SK-N-SH treated with all-trans-retinoic acid at 6 μM for 48 hours (cell line): ENCODE data around the gene SMAD6.

ENCODE experiments used
- ATAC-seq: fragments of 200-7000 bp; cut with Tn5 transposase; 3 replicates; pipeline ENCODE4 v1.9.1; 2020; ENCODE audit warnings: mild to moderate bottlenecking, moderate library complexity
- BACH2 ChIP-seq: fragments of 250-450 bp; sonication (Bioruptor Pico); IDR thresholded peaks from 2 replicates; pipeline ENCODE4 v1.9.0; 2021; ENCODE audit warnings: mild to moderate bottlenecking, borderline replicate concordance
- CSDC2 ChIP-seq: fragments of 250-450 bp; sonication (Bioruptor Pico); IDR thresholded peaks from 2 replicates; pipeline ENCODE4 v1.5.0; 2020; ENCODE audit warnings: mild to moderate bottlenecking, moderate library complexity
- ESRRG ChIP-seq: fragments of 250-450 bp; sonication (Bioruptor Pico); IDR thresholded peaks from 2 replicates; pipeline ENCODE4 v1.6.1; 2021; ENCODE audit warnings: mild to moderate bottlenecking
- GLIS3 ChIP-seq: fragments of 250-450 bp; sonication (Bioruptor Pico); IDR thresholded peaks from 2 replicates; pipeline ENCODE4 v1.5.0; 2020; ENCODE audit warnings: mild to moderate bottlenecking, moderate library complexity
- ISL1 ChIP-seq: fragments of 250-450 bp; sonication (Bioruptor Pico); IDR thresholded peaks from 2 replicates; pipeline ENCODE4 v2.1.2; 2022; ENCODE audit warnings: mild to moderate bottlenecking, moderate library complexity
- OSR1 ChIP-seq: fragments of 250-450 bp; sonication (Bioruptor Pico); IDR thresholded peaks from 2 replicates; pipeline ENCODE4 v1.8.0; 2022; ENCODE audit warnings: moderate library complexity, mild to moderate bottlenecking, inconsistent platforms
- PPARA ChIP-seq: fragments of 250-450 bp; sonication (Bioruptor Pico); IDR thresholded peaks from 2 replicates; pipeline ENCODE4 v1.5.0; 2020; ENCODE audit warnings: mild to moderate bottlenecking, borderline replicate concordance
- SNAI2 ChIP-seq: fragments of 250-450 bp; sonication (Bioruptor Pico); IDR thresholded peaks from 2 replicates; pipeline ENCODE4 v1.5.0; 2020; ENCODE audit warnings: mild to moderate bottlenecking, moderate library complexity
- TCF4 ChIP-seq: fragments of 250-450 bp; sonication (Bioruptor Pico); IDR thresholded peaks from 2 replicates; pipeline ENCODE4 v1.8.0; 2021; ENCODE audit warnings: mild to moderate bottlenecking, moderate library complexity, borderline replicate concordance
- TOX ChIP-seq: fragments of 250-450 bp; sonication (Bioruptor Pico); IDR thresholded peaks from 2 replicates; pipeline ENCODE4 v1.8.0; 2021; ENCODE audit warnings: mild to moderate bottlenecking, moderate library complexity, borderline replicate concordance
- ZC3H10 ChIP-seq: fragments of 250-450 bp; sonication (Bioruptor Pico); IDR thresholded peaks from 2 replicates; pipeline ENCODE4 v1.5.1; 2021; ENCODE audit warnings: mild to moderate bottlenecking, moderate library complexity
- ZFP3 ChIP-seq: fragments of 250-450 bp; sonication (Bioruptor Pico); IDR thresholded peaks from 2 replicates; pipeline ENCODE4 v1.5.0; 2020; ENCODE audit warnings: mild to moderate bottlenecking, moderate library complexity
- ZFP30 ChIP-seq: fragments of 450-650 bp; formaldehyde crosslinking; IDR thresholded peaks from 2 replicates; pipeline ENCODE4 v1.5.0; 2022; ENCODE audit warnings: mild to moderate bottlenecking, moderate library complexity
- ZNF565 ChIP-seq: fragments of 450-650 bp; formaldehyde crosslinking; conservative IDR thresholded peaks from 2 replicates; pipeline ENCODE4 v1.5.0; 2020; ENCODE audit warnings: low read depth, mild to moderate bottlenecking, moderate library complexity
- ZNF70 ChIP-seq: fragments of 450-650 bp; formaldehyde crosslinking; IDR thresholded peaks from 2 replicates; pipeline ENCODE4 v1.5.0; 2020; ENCODE audit warnings: mild to moderate bottlenecking, moderate library complexity
- ZNF8 ChIP-seq: fragments of 450-650 bp; formaldehyde crosslinking; IDR thresholded peaks from 2 replicates; pipeline ENCODE4 v1.5.0; 2020; ENCODE audit warnings: mild to moderate bottlenecking, moderate library complexity
- TF ChIP-seq, protein P1 (sequence below): fragments of 250-450 bp; sonication (Bioruptor Pico); IDR thresholded peaks from 2 replicates; pipeline ENCODE4 v1.8.0; 2020; ENCODE audit warnings: mild to moderate bottlenecking, moderate library complexity, borderline replicate concordance
- TF ChIP-seq, protein P2 (sequence below): fragments of 250-450 bp; sonication (Bioruptor Pico); IDR thresholded peaks from 2 replicates; pipeline ENCODE4 v1.5.1; 2020; ENCODE audit warnings: low read depth, mild to moderate bottlenecking, moderate library complexity
- TF ChIP-seq, protein P3 (sequence below): fragments of 250-450 bp; sonication (Bioruptor Pico); IDR thresholded peaks from 2 replicates; pipeline ENCODE4 v1.5.0; 2020; ENCODE audit warnings: mild to moderate bottlenecking, moderate library complexity

Gene SMAD6

DNA sequence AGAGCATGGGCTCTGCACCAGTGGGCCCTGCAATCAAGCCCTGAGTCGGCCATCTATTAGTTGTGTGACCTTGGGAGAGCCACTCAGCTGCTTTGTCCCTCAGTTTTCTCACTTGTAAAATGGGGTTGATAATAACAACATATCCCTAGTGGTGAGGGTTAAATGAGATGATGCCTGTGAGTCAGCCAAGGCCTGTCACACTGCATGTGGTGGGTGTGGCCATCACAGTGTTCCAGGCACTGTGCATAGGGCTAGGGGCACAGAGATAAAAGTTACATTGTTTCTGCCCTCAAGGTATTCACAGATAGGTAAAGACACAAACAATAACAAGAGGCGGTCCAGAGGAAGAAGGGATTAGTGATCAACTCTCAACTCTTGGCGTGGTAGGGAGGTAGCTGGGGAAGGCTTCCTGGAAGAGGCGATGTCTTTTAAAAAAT lies 19.5 kb downstream of the SMAD6 start:
- ATAC-seq: no peak

GRCh38 chr15:66721954-66722353 lies 19.9 kb downstream of the SMAD6 start:
- ATAC-seq: no peak
- TF ChIP-seq ZNF70: no peak
- TF ChIP-seq PPARA: no peak
- no peak for TF ChIP-seq ZNF565 (CRISPR knock-in tag)
- TF ChIP-seq ESRRG: no peak
- no peak for TF ChIP-seq ZC3H10 (CRISPR knock-in tag)
- no peak for TF ChIP-seq SNAI2 (CRISPR knock-in tag)
- no peak for TF ChIP-seq CSDC2 (CRISPR knock-in tag)
- no peak for TF ChIP-seq ISL1 (CRISPR knock-in tag)
- no peak for TF ChIP-seq OSR1 (CRISPR knock-in tag)
- no peak for TF ChIP-seq ZFP30 (CRISPR knock-in tag)
- TF ChIP-seq, all 23 proteins: peak for 0

More for the DNA sequence above, 19.5 kb downstream of the SMAD6 start:
- TF ChIP-seq OSR1 (CRISPR knock-in tag): no peak
- TF ChIP-seq ZFP3 (CRISPR knock-in tag): no peak

- ATAC-seq: no peak
- TF ChIP-seq SNAI2 (CRISPR knock-in tag) (no peak), ESRRG (no peak), TCF4 (CRISPR knock-in tag) (no peak), GLIS3 (CRISPR knock-in tag) (no peak), BACH2 (CRISPR knock-in tag) (no peak), ZC3H10 (CRISPR knock-in tag) (no peak), ZFP3 (CRISPR knock-in tag) (no peak), PPARA (no peak)
- TF ChIP-seq, protein P1, sequence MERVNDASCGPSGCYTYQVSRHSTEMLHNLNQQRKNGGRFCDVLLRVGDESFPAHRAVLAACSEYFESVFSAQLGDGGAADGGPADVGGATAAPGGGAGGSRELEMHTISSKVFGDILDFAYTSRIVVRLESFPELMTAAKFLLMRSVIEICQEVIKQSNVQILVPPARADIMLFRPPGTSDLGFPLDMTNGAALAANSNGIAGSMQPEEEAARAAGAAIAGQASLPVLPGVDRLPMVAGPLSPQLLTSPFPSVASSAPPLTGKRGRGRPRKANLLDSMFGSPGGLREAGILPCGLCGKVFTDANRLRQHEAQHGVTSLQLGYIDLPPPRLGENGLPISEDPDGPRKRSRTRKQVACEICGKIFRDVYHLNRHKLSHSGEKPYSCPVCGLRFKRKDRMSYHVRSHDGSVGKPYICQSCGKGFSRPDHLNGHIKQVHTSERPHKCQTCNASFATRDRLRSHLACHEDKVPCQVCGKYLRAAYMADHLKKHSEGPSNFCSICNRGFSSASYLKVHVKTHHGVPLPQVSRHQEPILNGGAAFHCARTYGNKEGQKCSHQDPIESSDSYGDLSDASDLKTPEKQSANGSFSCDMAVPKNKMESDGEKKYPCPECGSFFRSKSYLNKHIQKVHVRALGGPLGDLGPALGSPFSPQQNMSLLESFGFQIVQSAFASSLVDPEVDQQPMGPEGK (CRISPR knock-in tag): no peak
- TF ChIP-seq, protein P2, sequence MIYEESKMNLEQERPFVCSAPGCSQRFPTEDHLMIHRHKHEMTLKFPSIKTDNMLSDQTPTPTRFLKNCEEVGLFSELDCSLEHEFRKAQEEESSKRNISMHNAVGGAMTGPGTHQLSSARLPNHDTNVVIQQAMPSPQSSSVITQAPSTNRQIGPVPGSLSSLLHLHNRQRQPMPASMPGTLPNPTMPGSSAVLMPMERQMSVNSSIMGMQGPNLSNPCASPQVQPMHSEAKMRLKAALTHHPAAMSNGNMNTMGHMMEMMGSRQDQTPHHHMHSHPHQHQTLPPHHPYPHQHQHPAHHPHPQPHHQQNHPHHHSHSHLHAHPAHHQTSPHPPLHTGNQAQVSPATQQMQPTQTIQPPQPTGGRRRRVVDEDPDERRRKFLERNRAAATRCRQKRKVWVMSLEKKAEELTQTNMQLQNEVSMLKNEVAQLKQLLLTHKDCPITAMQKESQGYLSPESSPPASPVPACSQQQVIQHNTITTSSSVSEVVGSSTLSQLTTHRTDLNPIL: no peak
- TF ChIP-seq, all 23 proteins: peak for 0
Measured at GRCh38 chr15:66722757-66723540, 20.9 kb downstream of the SMAD6 start.

DNA sequence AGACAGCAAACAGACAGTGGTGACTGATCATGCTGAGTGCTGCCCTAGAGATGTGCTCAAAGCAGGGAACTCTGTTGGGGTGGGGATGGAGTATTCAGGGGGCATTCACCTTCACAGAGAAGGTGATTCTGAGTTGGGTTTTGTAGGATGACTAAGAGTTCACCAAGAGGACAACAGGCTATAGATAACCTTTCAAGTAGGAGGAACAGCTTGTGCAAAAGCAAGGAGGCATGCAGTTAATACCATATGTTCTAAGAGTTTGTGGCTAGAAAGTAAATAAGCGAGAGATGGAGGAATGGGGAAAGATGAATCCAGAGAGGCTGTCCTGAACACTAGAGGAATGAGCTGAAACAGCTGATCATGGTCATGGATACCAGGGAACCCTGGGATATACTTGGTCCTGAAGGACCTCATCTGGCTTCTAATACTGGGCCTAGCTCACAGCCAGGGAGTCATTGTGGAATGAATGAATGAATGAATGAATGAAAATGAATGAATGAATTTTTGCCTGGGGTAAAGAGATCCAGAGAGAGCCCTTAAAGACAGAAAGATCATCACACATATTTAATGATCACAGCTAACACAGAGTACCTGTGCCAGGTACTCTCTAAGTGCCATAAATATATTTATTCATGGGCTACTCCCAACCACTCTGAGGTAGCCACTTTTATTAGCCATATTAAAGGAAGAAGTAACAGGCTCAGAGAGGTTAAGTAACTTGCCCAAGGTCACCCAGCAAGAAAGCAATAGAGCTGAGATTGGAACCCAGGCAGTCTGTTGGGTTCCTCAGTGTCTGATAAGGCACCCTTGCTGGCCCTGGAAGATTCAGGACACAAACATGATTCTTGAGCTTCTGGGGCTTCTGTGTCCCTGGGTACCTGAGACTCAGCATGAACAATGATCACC lies 22.0 kb downstream of the SMAD6 start:
- TF ChIP-seq ZFP3 (CRISPR knock-in tag): peak; percentile 98
- no peak for TF ChIP-seq BACH2 (CRISPR knock-in tag)
- TF ChIP-seq ESRRG: no peak
- TF ChIP-seq, protein P3, sequence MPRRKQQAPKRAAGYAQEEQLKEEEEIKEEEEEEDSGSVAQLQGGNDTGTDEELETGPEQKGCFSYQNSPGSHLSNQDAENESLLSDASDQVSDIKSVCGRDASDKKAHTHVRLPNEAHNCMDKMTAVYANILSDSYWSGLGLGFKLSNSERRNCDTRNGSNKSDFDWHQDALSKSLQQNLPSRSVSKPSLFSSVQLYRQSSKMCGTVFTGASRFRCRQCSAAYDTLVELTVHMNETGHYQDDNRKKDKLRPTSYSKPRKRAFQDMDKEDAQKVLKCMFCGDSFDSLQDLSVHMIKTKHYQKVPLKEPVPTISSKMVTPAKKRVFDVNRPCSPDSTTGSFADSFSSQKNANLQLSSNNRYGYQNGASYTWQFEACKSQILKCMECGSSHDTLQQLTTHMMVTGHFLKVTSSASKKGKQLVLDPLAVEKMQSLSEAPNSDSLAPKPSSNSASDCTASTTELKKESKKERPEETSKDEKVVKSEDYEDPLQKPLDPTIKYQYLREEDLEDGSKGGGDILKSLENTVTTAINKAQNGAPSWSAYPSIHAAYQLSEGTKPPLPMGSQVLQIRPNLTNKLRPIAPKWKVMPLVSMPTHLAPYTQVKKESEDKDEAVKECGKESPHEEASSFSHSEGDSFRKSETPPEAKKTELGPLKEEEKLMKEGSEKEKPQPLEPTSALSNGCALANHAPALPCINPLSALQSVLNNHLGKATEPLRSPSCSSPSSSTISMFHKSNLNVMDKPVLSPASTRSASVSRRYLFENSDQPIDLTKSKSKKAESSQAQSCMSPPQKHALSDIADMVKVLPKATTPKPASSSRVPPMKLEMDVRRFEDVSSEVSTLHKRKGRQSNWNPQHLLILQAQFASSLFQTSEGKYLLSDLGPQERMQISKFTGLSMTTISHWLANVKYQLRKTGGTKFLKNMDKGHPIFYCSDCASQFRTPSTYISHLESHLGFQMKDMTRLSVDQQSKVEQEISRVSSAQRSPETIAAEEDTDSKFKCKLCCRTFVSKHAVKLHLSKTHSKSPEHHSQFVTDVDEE (CRISPR knock-in tag): no peak
- TF ChIP-seq SNAI2 (CRISPR knock-in tag): no peak
- ATAC-seq: no peak; the same call in 2 of the 3 replicates

DNA sequence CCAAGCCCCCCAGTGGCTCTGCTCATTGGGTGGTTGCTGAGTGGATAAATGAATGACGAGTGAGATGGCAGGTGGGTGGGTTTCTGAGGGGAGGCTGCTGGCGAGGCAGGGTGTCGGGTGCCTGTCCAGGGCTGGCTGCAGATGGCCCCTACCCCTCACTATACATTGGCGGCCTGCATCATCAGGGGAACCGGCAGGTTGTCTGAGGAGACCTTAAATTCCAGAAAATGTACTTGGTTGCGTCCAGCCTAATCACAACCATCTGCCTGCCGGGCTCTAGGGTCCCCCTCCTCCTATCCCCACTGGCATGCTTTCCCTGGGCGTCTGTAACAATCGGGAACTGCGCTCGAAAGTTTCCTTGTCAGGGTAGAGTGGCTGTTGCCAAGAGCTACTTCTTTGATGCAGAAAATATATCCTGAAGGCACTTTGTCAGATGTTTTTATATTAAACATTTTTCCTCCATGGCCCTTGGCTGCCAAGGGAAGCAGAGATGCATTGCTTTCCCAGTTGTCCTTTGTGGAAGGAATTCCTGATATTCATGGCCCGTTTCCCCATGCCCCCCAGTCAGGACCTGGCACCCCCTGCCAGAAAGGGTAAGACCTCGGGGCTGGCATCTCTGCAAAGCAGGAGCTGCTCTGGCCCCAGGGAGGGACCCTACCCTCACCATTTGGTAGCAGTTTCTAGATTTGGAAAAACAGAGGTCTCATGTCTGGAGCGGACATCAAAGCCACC lies 22.9 kb downstream of the SMAD6 start:
- peak; percentile 84 for ATAC-seq
- TF ChIP-seq GLIS3 (CRISPR knock-in tag) (no peak), TOX (CRISPR knock-in tag) (no peak), ZFP3 (CRISPR knock-in tag) (no peak), ISL1 (CRISPR knock-in tag) (no peak), ZNF8 (CRISPR knock-in tag) (no peak), PPARA (no peak)
- TF ChIP-seq, protein P3 (CRISPR knock-in tag): no peak
- TF ChIP-seq, protein P2: no peak
